Progenitor cell of endocrine pancreas (in vitro differentiated cells): ENCODE data around the gene AHSA1. TPM values are rescaled to one million over a fixed set of nuclear protein-coding genes. Genes with fewer than 3 reads are reported as not detected.

ENCODE experiments used
- DNase-seq: peaks from one replicate; pipeline ENCODE4 v3.0.0; 2021; ENCODE audit warnings: low spot score; ENCODE audit not compliant: unreplicated experiment
- H3K27ac Mint-ChIP-seq: 2 replicates; pipeline ENCODE4 v1.8.0; 2021; ENCODE audit warnings: mild to moderate bottlenecking, moderate library complexity, mixed read lengths
- H3K27me3 Mint-ChIP-seq: 2 replicates; pipeline ENCODE4 v1.8.0; 2021; ENCODE audit warnings: mixed read lengths
- H3K36me3 Mint-ChIP-seq: 2 replicates; pipeline ENCODE4 v1.8.0; 2022; ENCODE audit warnings: mixed read lengths; ENCODE audit not compliant: insufficient read depth
- H3K4me1 Mint-ChIP-seq: 2 replicates; pipeline ENCODE4 v1.8.0; 2021; ENCODE audit warnings: low read depth, mixed read lengths
- H3K4me3 Mint-ChIP-seq: 2 replicates; pipeline ENCODE4 v1.8.0; 2021; ENCODE audit warnings: low read depth, mild to moderate bottlenecking, moderate library complexity, mixed read lengths
- H3K9me3 Mint-ChIP-seq: 2 replicates; pipeline ENCODE4 v1.8.0; 2021; ENCODE audit warnings: low read depth, mixed read lengths
- total RNA-seq: library from RNA; stranded (reverse); gene quantifications from 2 replicates; pipeline ENCODE4 v1.2.1, GENCODE V29; 2021
- TF ChIP-seq, protein P1 (sequence below): fragments of 200-600 bp; sonication (generic); IDR thresholded peaks from one replicate; pipeline ENCODE4 v1.5.0; 2021; ENCODE audit warnings: antibody characterized with exemption, mild to moderate bottlenecking; ENCODE audit not compliant: unreplicated experiment

The AHSA1 gene
- total RNA-seq, 1 donor from 2014 or later: 160 TPM

- Mint-ChIP-seq H3K27me3 (peaks cover 27% of the 10 kb centered on the region), H3K4me1 (no peaks in the 10 kb centered on the region), H3K27ac (no peak overlapping the region), H3K9me3 (peaks cover 4% of the 10 kb centered on the region), H3K4me3 (no peak overlapping the region), H3K36me3 (peaks cover 5% of the 10 kb centered on the region)
- no peak for DNase-seq
- TF ChIP-seq, protein P1, sequence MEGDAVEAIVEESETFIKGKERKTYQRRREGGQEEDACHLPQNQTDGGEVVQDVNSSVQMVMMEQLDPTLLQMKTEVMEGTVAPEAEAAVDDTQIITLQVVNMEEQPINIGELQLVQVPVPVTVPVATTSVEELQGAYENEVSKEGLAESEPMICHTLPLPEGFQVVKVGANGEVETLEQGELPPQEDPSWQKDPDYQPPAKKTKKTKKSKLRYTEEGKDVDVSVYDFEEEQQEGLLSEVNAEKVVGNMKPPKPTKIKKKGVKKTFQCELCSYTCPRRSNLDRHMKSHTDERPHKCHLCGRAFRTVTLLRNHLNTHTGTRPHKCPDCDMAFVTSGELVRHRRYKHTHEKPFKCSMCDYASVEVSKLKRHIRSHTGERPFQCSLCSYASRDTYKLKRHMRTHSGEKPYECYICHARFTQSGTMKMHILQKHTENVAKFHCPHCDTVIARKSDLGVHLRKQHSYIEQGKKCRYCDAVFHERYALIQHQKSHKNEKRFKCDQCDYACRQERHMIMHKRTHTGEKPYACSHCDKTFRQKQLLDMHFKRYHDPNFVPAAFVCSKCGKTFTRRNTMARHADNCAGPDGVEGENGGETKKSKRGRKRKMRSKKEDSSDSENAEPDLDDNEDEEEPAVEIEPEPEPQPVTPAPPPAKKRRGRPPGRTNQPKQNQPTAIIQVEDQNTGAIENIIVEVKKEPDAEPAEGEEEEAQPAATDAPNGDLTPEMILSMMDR: no peak
Measured at GRCh38 chr14:77502109-77502782, 44.4 kb downstream of the AHSA1 start.

DNA sequence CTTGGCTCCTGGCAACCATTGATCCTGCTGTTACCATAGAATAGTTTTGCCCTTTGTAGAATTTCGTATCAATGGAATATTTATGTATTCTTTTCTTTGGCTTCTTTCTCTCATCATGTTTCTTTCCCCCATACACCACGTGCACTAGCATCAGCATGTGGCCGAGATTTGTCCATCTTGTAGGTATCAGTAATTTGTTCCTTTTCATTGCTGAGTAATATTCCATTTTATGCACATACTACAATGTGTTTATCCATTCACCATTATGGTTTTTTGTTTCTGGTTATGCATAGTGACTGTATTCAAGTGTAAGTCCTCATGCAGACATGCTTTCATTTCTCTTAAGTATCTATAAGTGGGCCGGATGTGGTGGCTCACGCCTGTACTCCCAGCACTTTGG is 45.2 kb downstream of the AHSA1 start:
- TF ChIP-seq, protein P1: no peak
- Mint-ChIP-seq H3K4me1 (no peaks in the 10 kb centered on the region), H3K4me3 (no peak overlapping the region), H3K9me3 (peaks cover 4% of the 10 kb centered on the region), H3K36me3 (peaks cover 8% of the 10 kb centered on the region), H3K27me3 (peaks cover 19% of the 10 kb centered on the region), H3K27ac (no peak overlapping the region)
- no peak for DNase-seq

- H3K27ac Mint-ChIP-seq: no peak overlapping the region
- no peak for DNase-seq
- peaks cover 9% of the 10 kb centered on the region for H3K27me3 Mint-ChIP-seq
- no peak overlapping the region for H3K4me3 Mint-ChIP-seq
- TF ChIP-seq, protein P1: no peak
- peaks cover 11% of the 10 kb centered on the region for H3K36me3 Mint-ChIP-seq
- H3K9me3 Mint-ChIP-seq: peaks cover 4% of the 10 kb centered on the region
- no peaks in the 10 kb centered on the region for H3K4me1 Mint-ChIP-seq
Measured at GRCh38 chr14:77505031-77505430, 47.1 kb downstream of the AHSA1 start.

DNA sequence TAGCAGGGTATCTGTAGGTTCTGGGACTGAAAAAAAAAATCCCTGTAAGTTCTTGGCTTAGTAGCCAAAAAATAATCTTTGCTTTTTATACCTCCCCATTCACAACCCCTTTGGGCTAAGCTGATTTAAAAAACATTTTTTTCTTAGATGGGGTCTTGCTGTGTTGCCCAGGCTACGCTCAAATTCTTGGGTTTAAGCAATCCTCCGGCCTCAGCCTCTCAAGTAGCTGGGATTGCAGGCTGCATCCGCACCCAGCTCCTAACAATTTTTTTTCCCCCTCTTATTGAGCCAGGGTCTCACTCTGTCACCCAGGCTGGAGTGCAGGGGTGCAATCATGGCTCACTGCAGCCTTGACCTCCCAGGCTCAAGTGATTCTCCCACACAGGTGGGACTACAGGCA is 49.9 kb downstream of the AHSA1 start:
- no peak overlapping the region for H3K27ac Mint-ChIP-seq
- H3K36me3 Mint-ChIP-seq: peaks cover 25% of the 10 kb centered on the region
- DNase-seq: no peak
- H3K4me1 Mint-ChIP-seq: no peaks in the 10 kb centered on the region
- no peaks in the 10 kb centered on the region for H3K27me3 Mint-ChIP-seq
- TF ChIP-seq, protein P1: no peak
- peaks cover 4% of the 10 kb centered on the region for H3K9me3 Mint-ChIP-seq
- H3K4me3 Mint-ChIP-seq: no peak overlapping the region

DNA sequence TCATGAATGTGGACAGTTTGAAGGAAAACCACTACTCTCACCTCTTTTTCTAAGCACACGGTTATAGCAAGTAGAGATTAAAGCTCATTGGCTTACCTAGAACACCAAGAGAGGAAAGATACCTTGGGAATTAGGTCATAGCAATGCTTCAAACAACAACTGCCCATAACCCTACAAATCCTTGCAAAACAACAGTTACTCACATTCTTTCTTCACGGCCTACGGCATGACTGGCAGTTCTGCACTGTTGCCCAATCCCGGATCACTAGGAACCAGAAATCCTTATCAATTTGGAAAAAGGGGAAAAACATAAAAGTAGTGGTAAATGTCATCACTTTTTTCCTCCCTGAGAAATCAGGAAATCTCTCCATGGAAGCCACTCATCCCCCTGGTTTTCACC is 50.4 kb downstream of the AHSA1 start:
- H3K9me3 Mint-ChIP-seq: peaks cover 1% of the 10 kb centered on the region
- no peaks in the 10 kb centered on the region for H3K27me3 Mint-ChIP-seq
- no peak overlapping the region for H3K27ac Mint-ChIP-seq
- no peak overlapping the region for H3K4me3 Mint-ChIP-seq
- peaks cover 23% of the 10 kb centered on the region for H3K36me3 Mint-ChIP-seq
- TF ChIP-seq, protein P1: no peak
- no peaks in the 10 kb centered on the region for H3K4me1 Mint-ChIP-seq
- DNase-seq: no peak
